Hindlimb muscle (tissue), 1 donor: Measurements from ENCODE around the gene TMEM238L. TPM values are rescaled to one million over a fixed set of nuclear protein-coding genes. Genes with fewer than 3 reads are reported as not detected.

ENCODE experiments used
- DNase-seq: peaks from one replicate; pipeline ENCODE4 v3.0.0-alpha.2; 2013
- polyA plus RNA-seq: library from polyadenylated mRNA; unstranded; fragments of 120-200 nt; gene quantifications from one replicate; pipeline ENCODE4 v1.2.1, GENCODE V29; 2013; ENCODE audit not compliant: insufficient read length

Gene TMEM238L
- polyA plus RNA-seq, 1 donor, result 0.13 TPM

GRCh38 chr17:10772425-10773380, 31.2 kb downstream of the TMEM238L start:
- DNase-seq, result peak; percentile 20

GRCh38 chr17:10771148-10771547, 32.8 kb downstream of the TMEM238L start:
- DNase-seq, result no peak

- DNase-seq, result no peak
Measured at GRCh38 chr17:10769840-10770239, 34.1 kb downstream of the TMEM238L start.

- DNase-seq, result no peak
Measured at GRCh38 chr17:10768750-10769251, 35.1 kb downstream of the TMEM238L start.

- no peak for DNase-seq
Measured at GRCh38 chr17:10767232-10767631, 36.7 kb downstream of the TMEM238L start.

DNA sequence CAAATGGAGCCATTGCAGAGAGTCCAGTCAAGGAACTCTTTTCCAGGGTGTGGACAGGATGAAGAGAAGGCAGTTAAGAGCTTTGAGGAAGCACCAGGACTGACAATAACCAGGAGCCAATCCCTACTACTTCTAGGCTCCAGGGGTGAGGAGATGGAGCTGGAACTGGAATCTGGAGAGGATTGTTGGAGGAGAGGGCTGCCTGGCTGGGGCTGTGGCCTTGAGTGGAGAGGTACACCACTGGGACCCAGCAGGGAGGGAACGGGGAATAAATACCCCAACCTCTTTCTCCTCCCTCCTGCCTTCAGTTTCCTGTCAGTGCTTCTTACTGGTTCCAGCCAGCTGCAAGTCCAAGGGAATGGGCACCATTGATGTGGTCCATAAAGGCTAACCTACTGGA, 41.9 kb downstream of the TMEM238L start:
- DNase-seq, result no peak

DNA sequence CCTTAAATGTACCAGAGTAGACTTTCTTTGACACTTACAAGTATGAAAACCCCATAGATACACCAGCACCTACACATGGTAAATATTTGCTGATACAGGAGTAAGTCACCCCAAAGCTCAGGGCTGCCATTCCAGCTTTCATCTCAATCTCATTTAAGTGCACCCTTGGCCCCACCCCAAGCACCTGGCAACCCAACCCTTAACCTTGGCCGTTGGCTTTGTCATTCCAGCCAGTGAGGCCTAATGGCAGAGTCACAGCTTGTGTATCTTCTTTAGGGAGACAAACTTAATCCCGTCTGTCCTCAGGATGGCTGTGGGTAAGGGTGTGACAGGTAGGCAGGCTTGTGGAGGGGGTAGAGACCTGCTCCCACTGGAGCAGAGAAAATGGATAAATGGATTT, 42.6 kb downstream of the TMEM238L start:
- no peak for DNase-seq

- DNase-seq, result no peak
Measured at GRCh38 chr17:10758062-10758461, 45.8 kb downstream of the TMEM238L start.

- DNase-seq, result no peak
Measured at GRCh38 chr17:10757647-10758046, 46.3 kb downstream of the TMEM238L start.

GRCh38 chr17:10757067-10757466, 46.8 kb downstream of the TMEM238L start:
- no peak for DNase-seq

DNA sequence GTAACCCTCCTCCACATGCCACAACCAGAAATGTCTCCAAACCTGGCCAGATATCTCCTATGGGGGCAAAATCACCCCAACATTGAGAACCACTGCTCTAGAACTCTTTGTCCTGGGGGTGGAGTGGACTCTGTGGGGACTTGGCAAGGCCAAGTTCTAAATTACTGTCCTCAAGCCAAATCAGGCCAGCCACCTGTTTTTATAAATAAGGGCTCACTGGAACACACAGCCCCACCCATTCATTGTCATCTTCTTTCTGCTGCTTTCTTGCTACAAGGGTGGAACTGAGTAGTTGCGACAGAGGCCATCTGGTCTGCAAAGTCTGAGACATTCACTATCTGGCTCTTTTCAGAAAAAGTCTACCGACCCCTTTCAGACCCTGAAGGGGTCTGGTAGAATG, 47.3 kb downstream of the TMEM238L start:
- no peak for DNase-seq

DNA sequence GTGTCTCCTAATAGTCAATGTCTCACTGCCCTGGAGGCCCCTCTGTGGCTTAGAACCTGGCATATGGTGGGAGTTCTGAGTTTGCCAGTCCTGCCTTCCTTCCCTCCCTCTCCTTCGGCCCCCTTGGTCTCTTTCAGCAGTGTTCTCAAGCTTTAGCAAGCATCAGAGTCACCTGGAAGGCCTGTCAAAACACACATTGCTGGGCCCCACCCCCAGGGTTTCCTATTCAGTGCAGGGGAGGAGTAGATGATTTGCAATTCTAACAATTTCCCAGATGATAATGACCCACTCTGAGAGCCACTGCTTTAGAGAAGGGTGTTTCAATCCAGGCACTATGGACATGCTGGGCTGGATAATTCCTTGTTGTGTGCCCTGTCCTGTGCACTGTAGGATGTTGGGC, 47.7 kb downstream of the TMEM238L start:
- no peak for DNase-seq

- no peak for DNase-seq
Measured at GRCh38 chr17:10755592-10756127, 48.2 kb downstream of the TMEM238L start.

- DNase-seq, result no peak
Measured at GRCh38 chr17:10754861-10755591, 48.9 kb downstream of the TMEM238L start.

DNA sequence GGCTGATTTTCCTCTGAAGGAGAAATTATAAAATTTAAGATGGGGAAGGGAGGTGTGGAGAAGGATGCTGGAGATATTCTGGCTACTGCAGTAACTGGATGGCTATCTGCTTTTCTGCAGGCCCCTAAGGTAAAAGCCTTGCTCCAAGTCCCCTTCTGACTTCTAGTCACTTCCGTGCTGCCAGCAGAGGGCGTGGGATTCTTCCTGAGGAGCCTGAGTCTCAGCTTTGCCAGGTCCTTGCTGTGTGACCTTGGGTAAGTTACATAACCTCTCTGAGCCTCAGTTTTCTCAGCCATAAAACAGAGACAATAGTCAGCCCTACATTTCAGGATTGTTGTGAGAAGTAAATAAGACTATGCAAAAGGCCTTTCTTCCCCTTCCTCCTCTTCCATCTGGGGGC, 49.8 kb downstream of the TMEM238L start:
- DNase-seq, result no peak

GRCh38 chr17:10752696-10753095, 51.2 kb downstream of the TMEM238L start:
- DNase-seq, result no peak

DNA sequence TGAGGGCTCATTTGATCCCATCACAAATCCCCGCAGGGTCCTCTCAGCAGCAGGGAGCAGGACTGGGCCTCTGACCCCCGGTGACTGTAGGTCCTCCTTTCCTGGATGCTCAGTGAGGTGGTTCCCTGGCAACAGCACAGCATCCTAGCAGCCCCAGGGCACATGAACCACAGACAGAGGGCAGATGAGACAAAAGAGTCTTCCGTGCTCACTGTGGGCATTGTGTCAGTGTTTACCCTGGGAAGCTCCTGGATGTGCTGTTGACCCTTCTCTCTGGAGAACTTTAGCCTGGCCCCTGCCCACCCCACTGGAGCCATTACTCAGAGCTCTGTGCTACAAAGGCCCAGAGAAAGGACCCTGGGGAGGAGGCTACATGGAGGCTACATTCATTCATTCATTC, 52.3 kb downstream of the TMEM238L start:
- DNase-seq, result no peak

DNA sequence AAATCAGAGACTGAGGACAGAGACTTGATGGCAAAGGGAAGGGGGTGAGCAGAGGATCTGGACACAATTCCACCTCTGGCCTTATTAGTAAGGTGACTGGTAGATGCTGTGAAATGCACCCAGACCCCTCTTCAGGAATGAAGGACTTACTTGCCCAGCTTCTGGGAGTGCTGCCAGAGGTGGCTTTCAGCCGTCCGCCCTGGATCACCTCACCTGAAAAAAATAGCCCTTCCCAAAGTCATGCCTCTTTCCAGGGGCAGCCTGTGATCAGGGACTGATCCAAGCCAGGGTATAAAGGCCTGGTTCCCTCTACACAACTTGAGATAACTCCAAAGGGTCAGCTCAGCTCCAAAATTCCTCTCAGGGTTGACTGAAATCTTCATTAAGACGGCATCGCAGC, 53.7 kb downstream of the TMEM238L start:
- no peak for DNase-seq

DNA sequence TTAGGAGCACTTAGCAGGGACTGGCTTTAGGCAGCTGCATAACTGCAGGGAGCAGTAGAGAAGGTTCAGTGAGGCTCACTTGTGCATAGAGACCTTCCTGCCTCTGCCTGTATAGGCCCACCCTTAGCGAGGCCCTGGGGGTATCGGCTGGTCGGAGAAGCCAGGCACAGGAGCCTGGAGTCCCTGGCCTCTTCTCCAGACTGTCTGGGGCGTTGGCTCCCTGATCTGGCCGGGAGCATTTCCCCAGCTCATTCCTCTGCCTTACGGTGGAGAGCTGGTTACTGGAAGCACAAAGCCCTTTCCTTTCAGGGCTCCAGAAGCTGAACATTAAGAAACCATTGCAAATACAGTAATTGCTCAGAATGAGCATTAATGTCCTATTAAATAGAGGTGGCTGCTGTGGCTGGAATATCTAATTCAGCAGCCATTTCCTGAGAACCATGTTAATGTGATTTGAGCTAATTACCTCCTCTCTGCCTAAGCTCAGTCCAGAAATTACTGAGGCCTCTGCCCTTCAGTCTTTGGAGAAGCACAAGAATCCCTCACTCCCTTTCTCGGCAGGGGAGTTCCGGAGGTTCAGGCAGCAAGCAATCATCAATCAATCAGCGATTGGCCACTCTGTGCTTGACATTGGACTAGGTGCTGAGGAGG, 55.2 kb downstream of the TMEM238L start:
- DNase-seq, result no peak

DNA sequence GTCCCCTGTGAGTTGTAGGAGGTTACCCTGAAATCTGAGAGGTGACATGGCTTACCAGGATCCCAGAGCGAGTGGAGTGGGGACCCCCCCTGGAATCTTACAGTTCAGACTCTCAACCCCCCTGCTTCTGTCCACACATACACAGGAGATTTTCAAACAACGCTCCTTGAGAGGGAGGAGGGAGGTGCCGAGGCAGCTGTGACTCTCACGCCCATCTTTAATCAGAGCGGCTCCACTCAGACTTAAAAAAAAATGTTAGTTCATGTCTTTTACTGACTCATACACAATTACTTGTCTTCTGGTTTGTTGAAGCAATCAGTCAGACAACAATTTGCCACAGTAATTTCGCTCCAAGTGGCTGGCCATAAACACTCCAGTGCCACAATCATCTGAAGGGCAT, 58.7 kb downstream of the TMEM238L start:
- DNase-seq, result no peak
